ENCODE results near the gene CPNE5. TPM values are rescaled to one million over a fixed set of nuclear protein-coding genes. Genes with fewer than 3 reads are reported as not detected.

CPNE5 gene
- total and polyA plus RNA-seq, 2 donors (not counting 1 experiment from before 2014, with no cell fraction given) = 0.02 TPM; not detected in 1

DNA sequence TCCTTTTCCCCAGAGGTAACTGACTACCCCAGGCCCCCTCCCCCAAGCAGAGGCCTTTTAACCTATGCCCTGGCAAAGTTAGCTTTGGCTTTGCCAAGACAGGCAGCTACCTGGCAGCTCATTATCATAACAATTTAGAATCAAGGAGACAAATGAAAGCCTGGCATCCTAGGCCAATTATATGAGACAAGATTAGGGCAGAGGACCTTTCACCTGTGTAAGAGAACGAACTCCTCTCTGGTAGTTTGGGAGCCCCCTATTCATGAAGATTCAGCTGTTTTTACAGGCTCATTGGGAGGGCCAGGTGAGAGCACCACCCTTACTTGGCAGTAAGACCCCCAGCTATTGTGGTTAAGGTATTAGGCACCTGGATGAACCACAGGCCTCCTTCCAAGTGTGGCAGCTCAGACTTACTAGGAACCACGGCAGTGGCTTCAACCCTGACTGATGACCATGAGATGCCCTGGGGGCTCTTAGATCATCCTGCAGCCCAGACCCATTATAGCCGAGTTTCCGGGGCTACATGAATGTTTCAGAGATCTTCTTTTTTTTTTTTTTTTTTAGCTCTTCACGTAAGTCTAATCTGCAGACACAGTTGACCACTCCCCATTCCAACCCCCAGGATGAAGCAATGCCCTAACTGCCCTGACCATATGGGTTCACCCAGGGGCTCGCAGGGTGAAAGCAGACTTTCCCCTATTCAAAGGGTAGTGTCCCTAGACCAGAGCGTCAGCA is 85.4 kb downstream of the CPNE5 start:
- Histone ChIP-seq H3K4me3 (replicated peaks in 1 of 4; ENCODE audit: control extremely low read depth in 1 of 4, insufficient read depth in 1 of 4, low read depth in 3 of 4, low read length in 4 of 4) (no peak overlapping the region), H4K20me1 (ENCODE audit: control insufficient read depth, extremely low read depth, insufficient read depth, low read length) (no peaks in the 10 kb centered on the region), H3K9ac (ENCODE audit: insufficient read depth, low read length) (no peak overlapping the region), H3K27ac (ENCODE audit: insufficient read depth, low read length) (no peak overlapping the region), H2AFZ (ENCODE audit: low read length) (no peak overlapping the region), H3K36me3 (ENCODE audit: control insufficient read depth, insufficient read depth, low read length) (no peaks in the 10 kb centered on the region), H3K79me2 (ENCODE audit: control insufficient read depth, insufficient read depth, low read length) (no peaks in the 10 kb centered on the region), H3K9me3 (ENCODE audit: control insufficient read depth, insufficient read depth, low read depth, low read length) (no peaks in the 10 kb centered on the region), H3K4me1 (ENCODE audit: control insufficient read depth, extremely low read depth, insufficient read depth, low read length) (no peaks in the 10 kb centered on the region), H3K4me2 (ENCODE audit: extremely low read depth, insufficient read depth, low read length) (no peak overlapping the region), H3K27me3 (ENCODE audit: control insufficient read depth, insufficient read depth, low read length) (no peaks in the 10 kb centered on the region)
- no peak for DNase-seq (ENCODE audit: low read depth in 2 of 2)
- TF ChIP-seq CTCF (conservative IDR thresholded peaks at IDR 0.05 in 1 of 2, IDR thresholded peaks at IDR 0.05 in 1 of 2; ENCODE audit: low read depth in 1 of 2, low read length in 2 of 2) = no peak
- no peak for TF ChIP-seq EZH2 (IDR thresholded peaks at IDR 0.05; ENCODE audit: low read length, missing control alignments)

GRCh38 chr6:36752886-36753506 is 86.2 kb downstream of the CPNE5 start:
- TF ChIP-seq CTCF (conservative IDR thresholded peaks at IDR 0.05 in 1 of 2, IDR thresholded peaks at IDR 0.05 in 1 of 2; ENCODE audit: low read depth in 1 of 2, low read length in 2 of 2) (no peak), EZH2 (IDR thresholded peaks at IDR 0.05; ENCODE audit: low read length, missing control alignments) (no peak)
- Histone ChIP-seq H4K20me1 (ENCODE audit: control insufficient read depth, extremely low read depth, insufficient read depth, low read length) (no peaks in the 10 kb centered on the region), H3K9ac (ENCODE audit: insufficient read depth, low read length) (no peak overlapping the region), H2AFZ (ENCODE audit: low read length) (no peak overlapping the region), H3K27me3 (ENCODE audit: control insufficient read depth, insufficient read depth, low read length) (peaks cover 2% of the 10 kb centered on the region), H3K4me2 (ENCODE audit: extremely low read depth, insufficient read depth, low read length) (no peak overlapping the region), H3K27ac (ENCODE audit: insufficient read depth, low read length) (no peak overlapping the region), H3K9me3 (ENCODE audit: control insufficient read depth, insufficient read depth, low read depth, low read length) (no peaks in the 10 kb centered on the region), H3K36me3 (ENCODE audit: control insufficient read depth, insufficient read depth, low read length) (no peaks in the 10 kb centered on the region), H3K79me2 (ENCODE audit: control insufficient read depth, insufficient read depth, low read length) (no peaks in the 10 kb centered on the region), H3K4me1 (ENCODE audit: control insufficient read depth, extremely low read depth, insufficient read depth, low read length) (no peaks in the 10 kb centered on the region), H3K4me3 (replicated peaks in 1 of 4; ENCODE audit: control extremely low read depth in 1 of 4, insufficient read depth in 1 of 4, low read depth in 3 of 4, low read length in 4 of 4) (no peak overlapping the region)
- no peak for DNase-seq (ENCODE audit: low read depth in 2 of 2)

DNA sequence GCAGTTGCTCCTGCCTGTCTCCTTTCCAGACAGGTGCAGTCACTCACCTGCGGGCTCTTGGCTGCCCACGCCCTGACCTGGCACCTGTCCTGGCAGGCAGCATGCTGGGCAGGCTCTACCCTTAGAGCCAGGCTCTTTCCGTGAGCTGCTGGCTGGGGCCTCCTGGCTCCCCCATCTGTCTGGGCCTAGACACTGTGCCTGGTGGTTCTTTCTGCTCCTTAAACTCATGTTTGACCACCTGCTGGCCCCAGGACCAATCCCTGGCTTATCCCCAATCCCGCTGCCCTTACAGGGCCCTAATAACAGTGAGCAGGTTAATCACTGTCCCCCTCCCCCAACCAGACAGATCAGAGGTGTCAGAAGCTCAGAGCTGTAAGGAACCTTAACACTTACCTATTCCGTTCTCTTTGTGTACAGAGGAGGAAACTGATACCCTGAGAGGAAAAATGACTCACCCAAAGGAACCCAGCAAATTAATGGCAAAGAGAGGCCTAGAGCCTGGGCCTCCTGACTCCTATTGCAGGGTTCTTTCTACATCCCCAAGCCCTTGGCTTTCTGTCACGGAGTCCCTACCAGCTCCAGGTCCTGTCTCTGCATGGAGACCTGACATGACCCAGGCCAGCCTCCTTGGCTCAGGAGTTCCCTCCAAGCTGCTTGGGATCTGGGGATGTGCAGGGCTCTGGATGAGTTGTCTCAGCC is 86.9 kb downstream of the CPNE5 start:
- DNase-seq (ENCODE audit: low read depth in 2 of 2) = no peak

More for the DNA sequence above, 86.9 kb downstream of the CPNE5 start:
- Histone ChIP-seq H3K4me1 (ENCODE audit: control insufficient read depth, extremely low read depth, insufficient read depth, low read length) (no peaks in the 10 kb centered on the region), H3K4me3 (replicated peaks in 1 of 4; ENCODE audit: control extremely low read depth in 1 of 4, insufficient read depth in 1 of 4, low read depth in 3 of 4, low read length in 4 of 4) (no peak overlapping the region), H3K4me2 (ENCODE audit: extremely low read depth, insufficient read depth, low read length) (no peak overlapping the region), H3K79me2 (ENCODE audit: control insufficient read depth, insufficient read depth, low read length) (no peaks in the 10 kb centered on the region), H4K20me1 (ENCODE audit: control insufficient read depth, extremely low read depth, insufficient read depth, low read length) (no peaks in the 10 kb centered on the region), H3K9ac (ENCODE audit: insufficient read depth, low read length) (no peak overlapping the region), H3K27me3 (ENCODE audit: control insufficient read depth, insufficient read depth, low read length) (peaks cover 8% of the 10 kb centered on the region), H3K36me3 (ENCODE audit: control insufficient read depth, insufficient read depth, low read length) (no peaks in the 10 kb centered on the region), H3K27ac (ENCODE audit: insufficient read depth, low read length) (no peak overlapping the region), H2AFZ (ENCODE audit: low read length) (no peak overlapping the region), H3K9me3 (ENCODE audit: control insufficient read depth, insufficient read depth, low read depth, low read length) (no peaks in the 10 kb centered on the region)
- TF ChIP-seq EZH2 (IDR thresholded peaks at IDR 0.05; ENCODE audit: low read length, missing control alignments) (no peak), CTCF (conservative IDR thresholded peaks at IDR 0.05 in 1 of 2, IDR thresholded peaks at IDR 0.05 in 1 of 2; ENCODE audit: low read depth in 1 of 2, low read length in 2 of 2) (no peak)
